ENCODE measurements around the gene HAO2.

DNA sequence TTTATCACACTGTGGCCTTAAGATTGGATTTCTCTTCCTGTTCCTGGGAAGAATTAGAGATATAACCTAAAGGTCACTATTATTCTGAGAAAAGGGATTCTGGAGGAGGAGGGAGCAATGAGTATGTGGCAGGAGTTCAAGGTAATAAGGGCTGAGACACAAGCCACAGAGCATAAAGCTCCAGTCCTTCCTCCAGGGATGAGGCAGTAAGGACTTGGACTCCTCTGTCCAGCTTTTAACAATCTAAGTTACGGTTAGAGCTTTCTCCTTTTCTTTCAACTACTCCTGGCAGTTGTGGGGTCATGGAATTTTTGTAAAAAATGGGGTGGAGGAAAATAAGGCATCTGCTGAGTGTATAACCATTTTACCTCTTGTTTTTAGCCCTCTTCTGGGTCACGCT lies 46.4 kb downstream of the HAO2 start, which contains the start of gene HSD3B2:
- TF ChIP-seq POLR2AphosphoS5 (IDR thresholded peaks at IDR 0.05) (no peak), EP300 (IDR thresholded peaks at IDR 0.05) (no peak)
